Transverse colon (tissue), 4 donors: ENCODE data around the gene ZFAND2A. TPM values are rescaled to one million over a fixed set of nuclear protein-coding genes. Genes with fewer than 3 reads are reported as not detected.
"Not testable (repeated sequence)": the region's sequence is repeated elsewhere in the genome, so short reads cannot be mapped to it uniquely, and the experiment has no call there.

Source experiments
- DNase-seq: peaks from one replicate; pipeline ENCODE4 v3.0.0-alpha.2; 2019
- H3K27ac ChIP-seq, 4 donors: fragments of 200-600 bp; sonication (generic); 2 replicates each; pipeline ENCODE4 v1.5.1; 2016 to 2018; ENCODE audit warnings: inconsistent platforms in 4 of 4
- H3K27me3 ChIP-seq: fragments of 200-600 bp; sonication (generic); 2 replicates; pipeline ENCODE4 v1.5.1; 2017; ENCODE audit warnings: inconsistent platforms
- H3K36me3 ChIP-seq, 4 donors: fragments of 200-600 bp; sonication (generic); 2 replicates each; pipeline ENCODE4 v1.5.1; 2017 to 2019; ENCODE audit warnings: inconsistent platforms in 4 of 4
- H3K4me1 ChIP-seq, 4 donors: fragments of 200-600 bp; sonication (generic); 2 replicates each; pipeline ENCODE4 v1.5.1; 2017 to 2020; ENCODE audit warnings: inconsistent platforms in 4 of 4
- H3K4me3 ChIP-seq, 4 donors: fragments of 200-600 bp; sonication (generic); 1 replicate in 1 of 4; 2 replicates in 3 of 4; pipeline versions ENCODE4 v1.5.1 to v1.6.1; 2017 to 2019; ENCODE audit warnings: inconsistent platforms in 4 of 4
- H3K9me3 ChIP-seq, 2 donors: fragments of 200-600 bp; sonication (generic); 2 replicates each; pipeline ENCODE4 v1.5.1; 2017 to 2019; ENCODE audit warnings: inconsistent platforms in 2 of 2
- EP300 ChIP-seq: sonication (generic); formaldehyde crosslinking; IDR thresholded peaks from one replicate; pipeline ENCODE4 v1.6.1; 2017; ENCODE audit warnings: antibody characterized with exemption, low read depth
- POLR2A ChIP-seq: fragments of 450-650 bp; IDR thresholded peaks from one replicate; pipeline ENCODE4 v1.6.1; 2016; ENCODE audit warnings: antibody characterized with exemption, mild to moderate bottlenecking, moderate library complexity
- POLR2AphosphoS5 ChIP-seq, 3 donors: sonication (generic); formaldehyde crosslinking; IDR thresholded peaks; one replicate each; pipeline ENCODE4 v1.6.1; 2016; ENCODE audit warnings: antibody characterized with exemption in 3 of 3
- WGBS, 2 donors: methylation state at CpG; one replicate each; pipeline ENCODE4 v1.1.5; 2018; ENCODE audit warnings: low coverage in 1 of 2; 5-methylcytosine and 5-hydroxymethylcytosine counted together
- in situ Hi-C, 4 donors: fragments of 200-750 bp; cut with MboI; loops; one replicate each; pipeline versions ENCODE4 v1.15.0 to v1.15.1; 2017; ENCODE audit warnings: low sequenced_read_pairs in 3 of 4, low pct_ligation_motif_present in 1 of 4, low pct_unique_long_range_greater_than_20kb in 1 of 4
- intact Hi-C: fragments of 100-400 bp; cut with DNase I; formaldehyde crosslinking; loops from one replicate; pipeline ENCODE4 v1.15.1; 2023; ENCODE audit warnings: low total_unique reads
- total RNA-seq, 4 donors: library from RNA; depleted of rRNA; stranded (reverse); fragments of >200 nt; gene quantifications; one replicate each; pipeline ENCODE4 v1.1.0, GENCODE V29; 2016
- TF ChIP-seq, protein P1 (sequence below), 5 experiments: fragments of 200-600 bp in 3 of 5; fragments of 450-650 bp in 2 of 5; sonication (generic) in 3 of 5; IDR thresholded peaks; 1 replicate in 2 of 5; 2 replicates in 3 of 5; pipeline ENCODE4 v1.5.1; 2016 to 2017; ENCODE audit warnings: antibody characterized with exemption in 5 of 5, inconsistent platforms in 3 of 5, mild to moderate bottlenecking in 2 of 5, moderate library complexity in 1 of 5

The ZFAND2A gene, protein sequence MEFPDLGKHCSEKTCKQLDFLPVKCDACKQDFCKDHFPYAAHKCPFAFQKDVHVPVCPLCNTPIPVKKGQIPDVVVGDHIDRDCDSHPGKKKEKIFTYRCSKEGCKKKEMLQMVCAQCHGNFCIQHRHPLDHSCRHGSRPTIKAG
- 100 to 1,000 TPM in 1 of 4 donors, 10 to 100 TPM in 3; 33.3 to 124 (median 53.1) TPM for total RNA-seq

DNA sequence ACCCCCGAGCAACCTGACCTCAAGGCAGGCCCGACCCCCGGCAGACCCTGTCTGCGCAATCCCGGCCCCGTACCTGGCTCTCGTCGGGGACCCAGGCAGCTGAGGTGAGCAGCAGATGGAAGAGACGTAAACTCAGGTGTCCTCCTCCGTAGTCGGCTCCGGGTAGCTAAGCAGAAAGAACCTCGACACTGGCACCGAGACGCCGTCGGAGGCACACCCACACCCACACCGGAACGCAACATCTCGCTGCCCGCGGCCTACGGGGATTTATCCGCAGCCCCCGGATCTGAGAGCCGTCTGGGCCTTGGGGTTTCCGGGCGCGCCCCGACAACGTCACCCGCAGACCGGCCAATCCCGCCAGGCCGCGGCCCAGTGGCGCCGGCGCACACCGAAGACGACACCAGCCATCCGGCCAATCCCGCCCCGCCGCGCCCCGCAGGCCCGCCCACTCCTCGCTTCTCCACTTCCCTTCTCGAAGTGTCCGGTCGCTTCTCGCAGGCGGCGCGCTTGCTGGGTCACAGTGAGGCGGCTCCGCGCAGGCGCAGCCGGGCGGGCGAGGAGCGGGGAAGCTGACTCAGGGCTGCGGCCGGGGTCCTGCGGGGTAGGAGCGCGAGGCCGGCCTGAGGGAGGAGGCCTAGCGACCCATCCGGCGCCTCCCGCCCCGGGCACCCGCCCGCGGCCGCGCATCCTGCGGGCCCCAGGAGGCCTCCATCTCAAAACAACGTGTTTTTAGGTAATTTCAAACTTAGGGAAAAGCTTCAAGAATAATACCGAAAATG lies at the start of gene ZFAND2A:
TSS of gene ZFAND2A (minus strand) at position 306 of the 779 bp plus-strand sequence. CDS start 1,984 bp downstream, outside the sequence.
- Histone ChIP-seq H3K4me1 (peaks cover 8 to 40% (median 32%) of the 10 kb centered on the region in 4 donors), H3K27me3 (no peaks in the 10 kb centered on the region), H3K9me3 (no peaks in the 10 kb centered on the region), H3K4me3 (peak within 1 kb of the TSS; percentile 57 to 97 (median 78)), H3K36me3 (peaks cover 0 to 7% (median 3%) of the 10 kb centered on the region in 4 donors), H3K27ac (peak within 1 kb of the TSS; percentile 92 to 96 (median 94))
- in situ Hi-C loops (loop anchor here in 3 of 4 donors (10.0 to 25.0 kb wide), 2 partner anchors 165 to 173 kb away; partner anchors contain the start of genes COX19 (in 2 of the 3) and CYP2W1 (in 2 of the 3)), intact Hi-C loops (loop anchor here (10.0 kb wide), 1 partner anchor 165 kb away; no protein-coding TSS in a partner anchor)
- TF ChIP-seq EP300 (no peak), POLR2A (peak; percentile 96), POLR2AphosphoS5 (IDR thresholded peaks at IDR 0.05) (peak; percentile 78 to 96 (median 93))
- TF ChIP-seq, protein P1, sequence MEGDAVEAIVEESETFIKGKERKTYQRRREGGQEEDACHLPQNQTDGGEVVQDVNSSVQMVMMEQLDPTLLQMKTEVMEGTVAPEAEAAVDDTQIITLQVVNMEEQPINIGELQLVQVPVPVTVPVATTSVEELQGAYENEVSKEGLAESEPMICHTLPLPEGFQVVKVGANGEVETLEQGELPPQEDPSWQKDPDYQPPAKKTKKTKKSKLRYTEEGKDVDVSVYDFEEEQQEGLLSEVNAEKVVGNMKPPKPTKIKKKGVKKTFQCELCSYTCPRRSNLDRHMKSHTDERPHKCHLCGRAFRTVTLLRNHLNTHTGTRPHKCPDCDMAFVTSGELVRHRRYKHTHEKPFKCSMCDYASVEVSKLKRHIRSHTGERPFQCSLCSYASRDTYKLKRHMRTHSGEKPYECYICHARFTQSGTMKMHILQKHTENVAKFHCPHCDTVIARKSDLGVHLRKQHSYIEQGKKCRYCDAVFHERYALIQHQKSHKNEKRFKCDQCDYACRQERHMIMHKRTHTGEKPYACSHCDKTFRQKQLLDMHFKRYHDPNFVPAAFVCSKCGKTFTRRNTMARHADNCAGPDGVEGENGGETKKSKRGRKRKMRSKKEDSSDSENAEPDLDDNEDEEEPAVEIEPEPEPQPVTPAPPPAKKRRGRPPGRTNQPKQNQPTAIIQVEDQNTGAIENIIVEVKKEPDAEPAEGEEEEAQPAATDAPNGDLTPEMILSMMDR (IDR thresholded peaks at IDR 0.05) = no peak
- 0% methylated on average over 42 of the region's 83 CpGs; no CpG with 5 or more reads in 1 of the 2 donors for WGBS, 2 donors
- peak; percentile 99 for DNase-seq

DNA sequence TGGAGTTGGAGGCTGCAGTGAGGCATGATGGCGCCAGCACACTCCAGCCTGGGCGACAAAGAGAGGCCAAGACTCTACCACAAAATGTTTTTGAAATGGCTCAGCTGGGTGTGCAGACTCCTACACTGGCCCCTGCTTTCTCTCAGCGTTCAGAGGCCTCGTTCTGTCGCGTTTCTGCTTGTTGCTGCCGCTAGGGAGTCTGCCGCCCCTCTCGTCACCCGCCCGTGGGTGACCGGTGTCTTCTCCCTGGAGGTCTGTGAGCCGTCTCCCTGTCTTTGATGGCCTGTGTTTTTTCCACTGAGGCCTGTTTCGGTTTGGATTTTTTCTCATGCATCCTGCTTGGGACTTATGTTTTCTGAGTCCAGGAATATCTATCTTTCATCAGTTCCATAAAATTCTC lies 49.1 kb upstream of the ZFAND2A start:
- TF ChIP-seq, protein P1 (IDR thresholded peaks at IDR 0.05) = no peak
- no peak for TF ChIP-seq POLR2A
- no peak for TF ChIP-seq EP300
- TF ChIP-seq POLR2AphosphoS5 (IDR thresholded peaks at IDR 0.05) = no peak
- Histone ChIP-seq H3K4me1 (peaks cover 0 to 11% (median 0%) of the 10 kb centered on the region in 4 donors), H3K27ac (no peak overlapping the region), H3K9me3 (no peaks in the 10 kb centered on the region), H3K36me3 (no peaks in the 10 kb centered on the region), H3K27me3 (peaks cover 88% of the 10 kb centered on the region), H3K4me3 (no peak overlapping the region)
- no peak for DNase-seq
- 76 to 77% methylated on average over 2 to 14 of the region's 14 CpGs for WGBS, 2 donors
- in situ Hi-C loops (no loop called here), intact Hi-C loops (no loop called here)

DNA sequence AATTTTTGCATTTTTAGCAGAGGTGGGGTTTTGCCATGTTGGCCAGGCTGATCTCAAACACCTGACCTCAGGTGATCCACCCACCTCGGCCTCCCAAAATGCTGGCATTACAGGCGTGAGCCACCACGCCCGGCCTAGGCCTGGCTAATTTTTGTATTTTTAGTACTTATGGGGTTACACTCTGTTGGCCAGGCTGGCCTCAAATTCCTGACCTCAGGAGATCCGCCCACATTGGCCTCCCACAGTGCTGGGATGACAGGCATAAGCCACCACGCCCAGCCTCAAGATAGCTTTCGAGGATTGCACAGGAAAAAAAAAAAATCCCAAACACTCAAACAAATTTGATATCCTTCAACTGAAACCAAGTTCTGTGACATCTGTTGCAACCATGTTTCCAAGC lies 45.7 kb upstream of the ZFAND2A start:
- WGBS, 2 donors = 18 to 69% methylated on average over 2 to 7 of the region's 7 CpGs
- H3K4me3 ChIP-seq, intact Hi-C loops, H3K9me3 ChIP-seq, H3K27ac ChIP-seq, in situ Hi-C loops, DNase-seq, H3K36me3 ChIP-seq, H3K4me1 ChIP-seq: not testable (repeated sequence)
- H3K27me3 ChIP-seq = peaks cover 78% of the 10 kb centered on the region

DNA sequence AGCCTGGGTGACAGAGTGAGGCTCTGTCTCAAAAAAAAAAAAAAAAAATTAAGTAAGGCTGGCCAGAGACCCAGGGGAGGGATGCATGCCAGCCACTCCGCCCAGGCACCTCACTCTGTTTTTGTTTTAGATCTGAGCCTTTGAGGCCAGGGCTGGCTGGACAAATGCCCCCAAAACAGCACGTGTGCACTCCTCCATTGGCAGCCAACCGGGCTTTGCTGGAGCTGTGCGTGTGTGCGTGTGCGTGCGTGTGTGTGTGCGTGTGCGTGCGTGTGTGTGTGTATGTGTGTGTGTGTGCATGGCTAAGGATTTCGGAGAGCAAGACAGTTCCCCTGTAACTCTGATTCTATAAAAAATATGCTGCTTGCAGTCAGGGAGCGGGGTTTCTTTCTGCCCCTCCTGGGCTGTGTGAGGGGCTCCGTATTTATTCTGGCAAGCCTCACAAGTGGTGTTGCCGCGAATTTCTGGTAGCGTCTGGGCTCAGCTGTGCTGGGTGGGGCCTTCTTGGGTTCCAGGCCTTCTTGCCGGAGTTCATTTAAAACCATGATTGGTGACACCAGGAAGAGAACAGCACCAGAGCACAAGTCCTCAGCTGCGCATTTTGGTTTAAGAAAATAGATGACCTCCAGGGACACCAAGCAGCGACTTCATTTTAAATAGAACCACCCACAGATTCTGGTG lies 44.6 kb upstream of the ZFAND2A start:
- peaks cover 77% of the 10 kb centered on the region for H3K27me3 ChIP-seq
- 44 to 54% methylated on average over 2 to 19 of the region's 19 CpGs for WGBS, 2 donors
- intact Hi-C loops = no loop called here

DNA sequence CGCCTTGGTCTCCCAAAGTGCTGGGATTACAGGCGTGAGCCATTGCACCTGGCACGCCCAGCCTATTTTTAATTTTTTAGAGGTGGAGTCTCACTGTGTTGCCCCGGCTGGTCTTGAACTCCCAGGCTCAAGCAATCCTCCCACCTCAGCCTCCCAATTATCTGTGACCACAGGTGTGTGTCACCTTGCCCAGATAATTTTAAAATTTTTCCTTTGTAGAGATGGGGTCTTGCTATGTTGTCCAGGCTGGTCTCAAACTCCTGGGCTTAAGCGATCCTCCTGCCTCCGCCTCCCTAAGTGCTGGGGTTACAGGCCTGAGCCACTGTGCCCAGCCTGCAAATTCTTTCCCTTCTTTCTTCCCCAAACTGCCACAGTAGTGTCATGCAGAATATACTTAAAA lies 42.9 kb upstream of the ZFAND2A start:
- H3K4me3 ChIP-seq, DNase-seq, intact Hi-C loops, H3K27ac ChIP-seq, in situ Hi-C loops, H3K9me3 ChIP-seq, H3K36me3 ChIP-seq, H3K4me1 ChIP-seq: not testable (repeated sequence)
- 84 to 100% methylated on average over 2 to 6 of the region's 6 CpGs for WGBS, 2 donors
- peaks cover 69% of the 10 kb centered on the region for H3K27me3 ChIP-seq

More for the DNA sequence above, 44.6 kb upstream of the ZFAND2A start:
- TF ChIP-seq, protein P1 (IDR thresholded peaks at IDR 0.05) = no peak
- TF ChIP-seq POLR2A = no peak
- TF ChIP-seq EP300 = no peak
- no peak for TF ChIP-seq POLR2AphosphoS5 (IDR thresholded peaks at IDR 0.05)
- Histone ChIP-seq H3K4me1 (no peaks in the 10 kb centered on the region), H3K4me3 (no peak overlapping the region), H3K9me3 (no peaks in the 10 kb centered on the region), H3K27ac (no peak overlapping the region), H3K36me3 (no peaks in the 10 kb centered on the region)
- in situ Hi-C loops = no loop called here
- DNase-seq = no peak
